GM12891 (cell line): ENCODE measurements around the gene ATP2A1.
"Not testable (repeated sequence)": the region's sequence is repeated elsewhere in the genome, so short reads cannot be mapped to it uniquely, and the experiment has no call there.

Experiments used
- DNase-seq: peaks from one replicate; pipeline ENCODE4 v3.0.0; 2011; ENCODE audit warnings: low spot score; ENCODE audit not compliant: insufficient read length
- FAIRE-seq: peaks from 2 replicates; lab custom pipeline; 2011; peaks lifted over from hg19 to GRCh38; lab: Jason Lieb, UNC
- PAX5 ChIP-seq: IDR thresholded peaks from 2 replicates; pipeline ENCODE4 v1.6.1; 2011; ENCODE audit warnings: low read length, moderate library complexity, mild to moderate bottlenecking; ENCODE audit not compliant: insufficient read depth, severe bottlenecking
- POLR2A ChIP-seq: IDR thresholded peaks from 2 replicates; pipeline ENCODE4 v1.6.1; 2011; ENCODE audit warnings: low read depth, low read length, control low read depth
- POLR2AphosphoS5 ChIP-seq: IDR thresholded peaks from 2 replicates; pipeline ENCODE4 v1.6.1; 2011; ENCODE audit warnings: low read depth, low read length, control low read depth
- POU2F2 ChIP-seq: IDR thresholded peaks from 2 replicates; pipeline ENCODE4 v1.6.1; 2011; ENCODE audit warnings: low read depth, mild to moderate bottlenecking, control low read depth, low read length, moderate library complexity
- SPI1 ChIP-seq: IDR thresholded peaks from 2 replicates; pipeline ENCODE4 v1.6.1; 2011; ENCODE audit warnings: low read depth, low read length, control low read depth
- TAF1 ChIP-seq: IDR thresholded peaks from 2 replicates; pipeline ENCODE4 v1.6.1; 2011; ENCODE audit warnings: low read depth, low read length, control low read depth

Gene ATP2A1

DNA sequence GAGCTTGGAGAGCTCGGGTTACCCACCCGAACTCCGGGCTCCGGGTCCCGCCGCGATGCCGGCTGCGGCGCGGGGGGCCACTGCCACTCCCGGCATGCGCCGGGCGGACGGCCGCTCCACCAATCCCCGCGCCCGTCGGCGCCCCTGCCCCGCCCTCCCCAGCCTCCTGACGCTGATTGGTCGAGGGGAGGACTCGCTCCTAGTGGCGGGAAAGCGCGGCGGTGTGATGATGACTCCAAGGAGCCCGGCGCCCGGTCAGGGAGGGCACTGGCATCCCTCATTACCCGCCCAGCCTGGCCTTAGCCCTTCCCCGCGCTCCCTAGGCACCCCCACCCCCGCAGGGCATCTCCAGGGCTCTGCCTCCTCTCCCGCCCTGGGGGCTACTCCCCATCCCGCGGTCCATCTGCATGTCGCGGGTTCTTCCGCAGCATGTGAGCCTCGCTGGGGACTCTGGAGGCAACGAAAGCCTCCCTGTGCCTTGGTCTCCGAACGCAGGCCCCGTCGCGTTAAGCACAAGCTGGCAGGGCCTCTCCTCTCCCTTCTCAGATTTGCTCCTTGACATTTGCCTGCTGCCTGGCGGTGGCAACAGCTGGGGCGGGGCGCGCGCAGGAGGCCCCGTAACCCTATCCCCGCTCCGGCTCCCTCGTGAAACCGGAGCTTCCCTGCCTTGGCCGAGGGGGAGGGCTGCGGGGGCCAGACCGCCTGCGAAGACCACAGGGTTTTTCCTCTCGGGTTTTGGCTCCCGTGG lies 1.7 kb downstream of the ATP2A1 start:
- FAIRE-seq: peak; percentile 97
- TF ChIP-seq PAX5 (no peak), TAF1 (no peak), SPI1 (no peak), POLR2AphosphoS5 (no peak), POLR2A (no peak), POU2F2 (no peak)

DNA sequence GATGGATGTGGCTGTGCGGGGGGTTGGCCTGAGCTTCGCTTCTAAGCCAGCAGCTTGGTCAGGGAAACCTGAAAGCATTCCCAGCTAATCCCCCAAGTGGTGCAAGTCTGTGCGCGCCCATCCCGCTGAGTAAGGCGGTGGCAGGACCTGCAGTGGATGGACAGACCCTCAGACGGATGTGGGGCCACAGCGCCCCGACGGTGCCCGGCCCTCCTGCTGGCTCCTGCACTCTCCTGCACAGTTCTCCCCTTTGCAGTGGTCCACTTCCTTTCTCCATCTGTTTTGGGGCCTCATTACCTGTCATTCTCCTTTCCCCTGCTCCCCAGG lies 2.3 kb downstream of the ATP2A1 start:
- FAIRE-seq: no peak
- TF ChIP-seq SPI1 (no peak), TAF1 (no peak), POLR2AphosphoS5 (no peak), POU2F2 (no peak), PAX5 (no peak), POLR2A (no peak)

More for the DNA sequence above, 1.7 kb downstream of the ATP2A1 start:
- DNase-seq: peak; percentile 100

DNA sequence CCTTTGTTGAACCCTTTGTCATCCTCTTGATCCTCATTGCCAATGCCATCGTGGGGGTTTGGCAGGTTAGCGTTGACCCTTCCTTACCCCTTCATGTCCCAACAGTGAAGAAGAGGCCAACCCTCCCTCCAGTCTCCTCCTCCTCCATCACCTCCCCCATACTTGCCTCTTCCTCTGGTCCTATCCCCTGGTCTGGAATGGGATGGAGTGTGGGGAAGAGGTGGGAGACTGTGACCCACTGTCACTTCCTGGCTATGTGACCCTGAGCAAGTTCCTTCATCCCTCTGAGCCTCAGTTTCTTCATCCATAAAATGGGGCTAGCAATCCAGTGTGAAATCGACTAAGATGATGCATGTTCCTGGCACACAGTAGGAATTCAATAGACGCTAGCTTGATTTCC lies 2.7 kb downstream of the ATP2A1 start:
- FAIRE-seq: peak; percentile 76

More for the DNA sequence above, 2.3 kb downstream of the ATP2A1 start:
- no peak for DNase-seq

DNA sequence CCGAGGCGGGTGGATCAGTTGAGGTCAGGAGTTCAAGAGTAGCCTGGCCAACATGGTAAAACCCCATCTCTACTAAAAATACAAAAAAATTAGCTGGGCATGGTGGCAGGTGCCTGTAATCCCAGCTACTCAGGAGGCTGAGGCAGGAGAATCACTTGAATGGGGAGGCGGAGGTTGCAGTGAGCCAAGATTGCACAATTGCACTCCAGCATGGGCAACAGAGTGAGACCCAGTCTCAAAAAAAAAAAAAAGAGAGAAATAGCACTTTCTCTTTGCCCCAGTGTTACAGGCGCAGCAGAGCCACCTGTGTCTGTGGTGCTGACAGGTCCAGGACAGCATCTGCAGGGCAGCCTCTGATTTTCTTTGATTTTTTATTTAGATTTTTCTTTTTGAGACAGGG lies 3.3 kb downstream of the ATP2A1 start:
- not testable (repeated sequence) for FAIRE-seq

More for the DNA sequence above, 2.7 kb downstream of the ATP2A1 start:
- no peak for DNase-seq
- TF ChIP-seq POLR2AphosphoS5 (no peak), SPI1 (no peak), POU2F2 (no peak), TAF1 (no peak), PAX5 (no peak), POLR2A (no peak)

DNA sequence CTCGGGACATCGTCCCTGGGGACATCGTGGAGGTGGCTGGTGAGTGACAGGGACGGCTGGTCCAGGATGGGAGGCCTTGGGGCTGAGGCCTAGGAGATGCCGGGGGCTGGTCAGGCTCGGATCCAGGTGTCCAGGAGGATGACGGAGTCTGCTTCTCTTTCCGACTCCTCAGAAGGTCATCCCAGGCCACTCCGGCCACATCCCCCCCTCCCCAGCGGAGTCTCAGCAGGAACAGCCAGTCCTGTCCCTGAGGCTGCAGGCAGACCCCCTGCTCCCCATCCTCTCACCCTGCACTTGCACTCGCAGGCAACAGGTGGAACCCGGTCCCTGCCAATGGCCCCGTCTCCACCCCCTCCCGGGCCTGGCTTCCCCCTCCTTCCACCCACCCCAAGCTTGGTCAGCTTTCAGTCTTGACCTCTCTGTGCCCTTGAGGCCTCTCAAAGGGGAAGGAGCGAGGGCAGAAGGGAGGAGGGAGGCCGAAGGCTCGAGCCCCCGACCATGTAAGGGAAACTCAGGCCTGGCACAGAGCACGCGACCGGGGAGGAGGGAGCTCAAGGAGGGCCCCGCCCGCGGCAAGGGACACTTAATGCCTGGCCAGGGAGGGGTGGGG lies 4.4 kb downstream of the ATP2A1 start:
- TF ChIP-seq POU2F2 (no peak), POLR2A (no peak), TAF1 (no peak), PAX5 (no peak), POLR2AphosphoS5 (no peak), SPI1 (no peak)
- FAIRE-seq (no peak), DNase-seq (no peak)

More for the DNA sequence above, 3.3 kb downstream of the ATP2A1 start:
- not testable (repeated sequence) for DNase-seq

DNA sequence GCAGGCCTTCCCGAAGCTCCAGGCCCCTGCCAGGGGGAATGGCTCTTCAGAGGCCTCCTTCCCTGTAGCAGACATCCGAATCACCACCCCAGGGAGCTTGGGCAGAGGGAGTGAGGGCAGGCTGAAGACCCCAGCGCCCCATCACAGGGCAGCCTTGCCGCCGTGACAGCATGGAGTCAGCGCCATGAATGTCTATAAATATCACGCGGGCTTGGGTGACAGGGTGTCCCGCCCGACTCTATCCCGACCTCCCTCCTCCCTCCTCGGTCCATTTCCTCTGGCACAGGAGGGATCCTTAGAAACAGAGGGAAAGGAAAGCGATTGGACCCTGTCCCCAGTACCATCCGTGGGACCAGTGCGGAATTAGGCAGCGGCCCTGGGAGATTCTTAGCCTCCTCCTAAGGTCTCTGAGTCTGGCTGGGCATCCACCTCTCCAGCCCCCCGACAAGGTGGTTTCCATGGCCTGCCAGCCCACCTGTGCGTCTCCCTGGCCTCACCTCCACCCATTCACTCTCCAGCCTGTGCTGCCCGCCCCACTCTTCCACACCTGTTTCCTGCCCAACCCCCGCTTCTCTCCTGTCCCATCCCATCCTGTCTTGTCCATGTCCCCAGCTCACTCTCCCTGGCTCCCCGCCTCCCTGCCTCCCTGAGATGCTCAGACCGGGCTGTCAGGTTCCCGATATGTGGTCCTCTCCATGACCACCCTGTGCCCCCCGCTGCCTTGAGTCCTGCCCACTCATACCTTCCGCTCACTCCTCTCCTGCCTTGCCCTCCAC lies 5.1 kb downstream of the ATP2A1 start:
- TF ChIP-seq SPI1 (no peak), POU2F2 (no peak), TAF1 (no peak), POLR2AphosphoS5 (no peak), POLR2A (no peak), PAX5 (no peak)
- no peak for DNase-seq
- FAIRE-seq: no peak

DNA sequence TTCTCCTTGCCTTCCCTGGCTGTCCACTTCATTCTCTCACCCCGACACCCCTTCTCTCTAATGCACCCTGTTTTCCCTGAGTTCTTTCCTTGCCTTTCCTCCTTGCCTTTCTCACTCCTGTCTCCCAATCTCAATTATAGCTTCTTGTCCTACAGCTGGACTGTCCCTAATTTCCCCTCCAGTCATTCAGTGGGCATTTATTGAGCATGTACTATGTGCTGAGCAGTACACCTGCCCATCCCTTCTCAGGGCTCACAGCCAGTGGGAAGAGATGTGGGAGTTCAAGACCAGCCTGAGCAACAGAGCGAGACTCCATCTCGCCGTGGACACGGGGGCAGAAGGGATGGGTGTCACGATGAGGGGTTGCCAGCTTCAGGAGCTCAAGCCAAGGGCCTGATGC lies 5.8 kb downstream of the ATP2A1 start:
- TF ChIP-seq POLR2A (no peak), TAF1 (no peak), POU2F2 (no peak), POLR2AphosphoS5 (no peak), SPI1 (no peak), PAX5 (no peak)
- DNase-seq (no peak), FAIRE-seq (no peak)

DNA sequence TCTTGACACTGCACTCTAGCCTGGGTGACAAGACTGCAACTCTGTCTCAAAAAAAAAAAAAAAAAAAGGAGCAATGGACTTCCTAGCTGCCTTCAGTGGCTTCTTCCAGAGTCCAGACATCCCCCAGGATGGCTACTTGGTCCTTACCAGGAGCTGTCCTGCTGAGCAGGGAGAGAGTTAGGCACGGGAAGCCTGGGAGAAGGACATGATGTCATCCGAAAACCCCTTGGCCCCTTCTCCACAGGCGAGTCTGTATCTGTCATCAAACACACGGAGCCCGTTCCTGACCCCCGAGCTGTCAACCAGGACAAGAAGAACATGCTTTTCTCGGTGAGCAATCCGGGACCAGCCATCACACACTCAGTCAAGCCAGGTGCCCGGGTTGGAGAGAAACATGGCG lies 8.7 kb downstream of the ATP2A1 start:
- TF ChIP-seq TAF1 (no peak), POLR2A (no peak), POU2F2 (no peak), PAX5 (no peak), SPI1 (no peak), POLR2AphosphoS5 (no peak)
- FAIRE-seq (no peak), DNase-seq (no peak)

DNA sequence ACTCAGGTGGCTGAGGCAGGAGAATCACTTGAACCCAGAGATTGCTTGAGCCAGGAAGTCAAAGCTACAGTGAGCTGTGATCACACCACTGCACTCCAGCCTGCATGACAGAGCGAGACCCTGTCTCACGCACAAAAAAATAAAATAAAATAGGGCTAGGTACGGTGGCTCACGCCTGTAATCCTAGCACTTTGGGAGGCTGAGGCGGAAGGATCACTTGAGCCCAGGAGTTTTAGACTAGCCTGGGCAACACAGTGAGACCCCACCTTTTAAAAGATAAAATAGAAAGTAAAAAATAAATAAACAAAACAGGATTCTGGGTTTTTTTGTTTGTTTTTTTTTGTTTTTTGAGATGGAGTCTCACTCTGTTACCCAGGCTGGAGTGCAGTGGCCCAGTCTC lies 12.1 kb downstream of the ATP2A1 start:
- DNase-seq, FAIRE-seq: not testable (repeated sequence)
